Muscle layer of duodenum (tissue), 2 donors: ENCODE data around the gene L2HGDH.

ENCODE experiments used
- H3K27ac ChIP-seq: one replicate; pipeline ENCODE4 v1.7.0; 2013; ENCODE audit warnings: mild to moderate bottlenecking, low read length
- H3K27me3 ChIP-seq: one replicate; pipeline ENCODE4 v1.7.0; 2013; ENCODE audit warnings: low read depth, mild to moderate bottlenecking, control low read depth, low read length
- H3K36me3 ChIP-seq, 2 donors: one replicate each; pipeline ENCODE4 v1.7.0; 2013; ENCODE audit warnings: low read length in 2 of 2, control low read depth in 1 of 2, mild to moderate bottlenecking in 1 of 2; ENCODE audit not compliant: insufficient read depth in 2 of 2, control insufficient read depth in 1 of 2
- H3K4me1 ChIP-seq, 2 donors: one replicate each; pipeline ENCODE4 v1.7.0; 2013; ENCODE audit warnings: low read length in 2 of 2, mild to moderate bottlenecking in 2 of 2, control low read depth in 1 of 2, moderate library complexity in 1 of 2; ENCODE audit not compliant: insufficient read depth in 2 of 2, control insufficient read depth in 1 of 2
- H3K4me3 ChIP-seq, 2 donors: one replicate each; pipeline ENCODE4 v1.7.0; 2013; ENCODE audit warnings: low read length in 2 of 2, low read depth in 1 of 2, mild to moderate bottlenecking in 1 of 2
- H3K9me3 ChIP-seq, 2 donors: one replicate each; pipeline ENCODE4 v1.7.0; 2013; ENCODE audit warnings: low read length in 2 of 2, control low read depth in 1 of 2, mild to moderate bottlenecking in 1 of 2; ENCODE audit not compliant: control insufficient read depth in 1 of 2
- donor health status: healthy.

The L2HGDH gene

DNA sequence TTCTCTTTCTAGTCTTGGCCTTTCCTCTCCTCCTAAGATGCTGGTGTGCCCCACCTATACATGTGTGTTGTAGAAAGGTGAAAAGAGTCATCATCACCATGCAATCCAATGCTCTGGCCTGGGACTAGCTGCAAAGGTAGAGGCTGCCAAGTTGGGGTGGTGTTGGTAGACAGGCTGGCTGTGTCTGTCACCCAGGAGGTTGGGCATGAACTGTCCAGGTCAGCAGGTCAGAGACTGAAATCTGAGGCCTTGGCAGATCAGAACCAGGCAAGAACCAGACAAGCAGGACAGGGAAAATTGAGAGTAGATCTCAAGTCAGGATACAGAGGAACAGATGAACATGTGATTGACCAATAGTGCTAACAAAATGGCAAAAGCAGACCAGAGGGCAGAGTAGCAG is 26.2 kb downstream of the L2HGDH start:
- Histone ChIP-seq H3K36me3 (peaks cover 0 to 2% of the 10 kb centered on the region in 2 donors), H3K27me3 (no peaks in the 10 kb centered on the region), H3K4me1 (no peaks in the 10 kb centered on the region), H3K9me3 (no peaks in the 10 kb centered on the region), H3K4me3 (no peak overlapping the region), H3K27ac (no peak overlapping the region)

DNA sequence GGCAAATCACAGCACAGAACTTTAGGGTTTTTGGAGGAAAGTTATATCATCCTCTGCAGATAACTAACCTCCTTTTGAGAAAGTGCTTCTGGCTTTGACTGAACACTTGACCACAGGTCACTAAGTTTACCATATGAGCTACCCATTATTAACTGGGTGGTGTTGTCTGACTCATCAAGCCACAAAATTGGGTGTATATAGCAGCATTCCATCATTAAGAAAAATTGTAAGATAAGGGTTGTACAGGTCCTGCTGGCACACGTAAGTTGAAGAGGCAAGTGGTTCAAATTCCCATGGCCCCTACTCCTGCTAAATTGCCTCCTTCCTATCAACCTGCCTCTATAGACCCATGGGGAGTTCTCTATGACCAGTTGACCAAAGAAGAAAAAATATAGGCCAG is 39.5 kb downstream of the L2HGDH start:
- Histone ChIP-seq H3K4me3 (no peak overlapping the region), H3K27me3 (no peaks in the 10 kb centered on the region), H3K36me3 (peaks cover 0 to 4% of the 10 kb centered on the region in 2 donors), H3K4me1 (no peaks in the 10 kb centered on the region), H3K27ac (no peak overlapping the region), H3K9me3 (no peaks in the 10 kb centered on the region)

DNA sequence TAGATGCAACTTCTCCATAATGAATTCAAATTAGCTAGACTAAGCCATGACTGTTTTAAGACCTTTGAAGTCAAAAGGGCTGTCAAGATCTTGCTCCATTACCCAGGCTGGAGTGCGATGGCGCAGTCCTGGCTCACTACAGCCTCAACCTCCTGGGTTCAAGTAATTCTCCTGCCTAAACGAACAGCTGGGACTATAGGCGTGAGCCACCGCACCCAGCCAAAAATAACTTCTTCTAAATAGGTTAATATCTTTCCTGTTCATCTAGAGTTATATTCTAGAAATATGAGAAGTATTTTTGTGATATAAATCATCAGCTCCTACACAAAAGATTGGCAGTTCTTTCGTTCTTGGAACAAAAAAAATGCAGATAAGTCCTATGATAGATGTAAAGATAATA is 41.1 kb downstream of the L2HGDH start:
- no peaks in the 10 kb centered on the region for H3K27me3 ChIP-seq
- peaks cover 0 to 4% of the 10 kb centered on the region in 2 donors for H3K36me3 ChIP-seq
- no peak overlapping the region for H3K27ac ChIP-seq
- no peaks in the 10 kb centered on the region for H3K4me1 ChIP-seq
- H3K9me3 ChIP-seq = no peaks in the 10 kb centered on the region
- no peak overlapping the region for H3K4me3 ChIP-seq

DNA sequence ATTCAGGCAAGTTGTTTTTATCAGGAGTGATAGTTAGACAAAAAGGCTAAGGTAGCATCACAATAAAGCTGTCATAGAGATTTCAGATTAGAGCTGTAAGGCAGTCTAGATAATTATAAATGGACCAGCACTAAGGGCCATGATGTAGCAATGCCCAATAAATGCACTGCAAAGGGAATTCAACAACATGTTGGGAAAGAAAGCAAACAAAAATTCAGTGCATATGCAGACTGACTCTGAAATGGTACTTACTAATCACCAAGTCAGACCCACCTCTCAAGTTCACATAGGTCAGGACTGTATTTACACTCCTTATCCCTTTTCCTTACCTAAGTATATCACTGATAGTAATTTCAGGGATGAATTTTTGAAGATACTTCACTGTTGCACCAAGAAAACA is 47.0 kb downstream of the L2HGDH start:
- Histone ChIP-seq H3K36me3 (no peaks in the 10 kb centered on the region), H3K27me3 (no peaks in the 10 kb centered on the region), H3K27ac (no peak overlapping the region), H3K4me1 (no peaks in the 10 kb centered on the region), H3K4me3 (no peak overlapping the region), H3K9me3 (no peaks in the 10 kb centered on the region)

DNA sequence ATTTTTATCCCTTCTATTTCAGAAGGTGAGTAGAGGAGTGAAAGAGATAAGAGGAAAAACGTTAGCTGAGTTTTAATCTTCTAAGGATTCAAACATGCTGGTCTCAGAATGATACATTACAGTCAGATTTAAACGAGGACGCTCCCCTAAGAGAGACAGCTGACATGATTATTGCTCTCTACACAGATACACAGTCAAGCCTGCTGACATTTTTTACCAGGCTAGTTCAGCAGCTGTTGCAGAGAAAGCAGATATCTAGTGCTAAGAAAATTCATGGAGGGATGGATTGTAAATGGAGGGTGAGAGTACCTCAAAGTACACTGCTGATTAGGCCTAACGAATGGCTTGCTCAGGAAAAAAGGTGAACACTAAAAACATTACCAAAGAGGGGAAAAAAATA is 48.7 kb downstream of the L2HGDH start:
- Histone ChIP-seq H3K27ac (no peak overlapping the region), H3K36me3 (no peaks in the 10 kb centered on the region), H3K27me3 (no peaks in the 10 kb centered on the region), H3K9me3 (no peaks in the 10 kb centered on the region), H3K4me1 (no peaks in the 10 kb centered on the region), H3K4me3 (no peak overlapping the region)

- Histone ChIP-seq H3K27me3 (no peaks in the 10 kb centered on the region), H3K27ac (no peak overlapping the region), H3K36me3 (no peaks in the 10 kb centered on the region), H3K9me3 (no peaks in the 10 kb centered on the region), H3K4me1 (no peaks in the 10 kb centered on the region), H3K4me3 (no peak overlapping the region)
Measured at GRCh38 chr14:50262865-50263264, 49.2 kb downstream of the L2HGDH start.

- no peaks in the 10 kb centered on the region for H3K36me3 ChIP-seq
- H3K4me3 ChIP-seq = no peak overlapping the region
- H3K4me1 ChIP-seq = no peaks in the 10 kb centered on the region
- H3K27ac ChIP-seq = no peak overlapping the region
- H3K27me3 ChIP-seq = no peaks in the 10 kb centered on the region
- H3K9me3 ChIP-seq = no peaks in the 10 kb centered on the region
Measured at GRCh38 chr14:50260511-50260910, 51.5 kb downstream of the L2HGDH start.

GRCh38 chr14:50260072-50260471 is 52.0 kb downstream of the L2HGDH start:
- H3K9me3 ChIP-seq = no peaks in the 10 kb centered on the region
- H3K36me3 ChIP-seq = no peaks in the 10 kb centered on the region
- H3K4me1 ChIP-seq = no peaks in the 10 kb centered on the region
- no peak overlapping the region for H3K4me3 ChIP-seq
- no peak overlapping the region for H3K27ac ChIP-seq
- no peaks in the 10 kb centered on the region for H3K27me3 ChIP-seq

- no peak overlapping the region for H3K4me3 ChIP-seq
- H3K27ac ChIP-seq = no peak overlapping the region
Measured at GRCh38 chr14:50257732-50258131, 54.3 kb downstream of the L2HGDH start.

DNA sequence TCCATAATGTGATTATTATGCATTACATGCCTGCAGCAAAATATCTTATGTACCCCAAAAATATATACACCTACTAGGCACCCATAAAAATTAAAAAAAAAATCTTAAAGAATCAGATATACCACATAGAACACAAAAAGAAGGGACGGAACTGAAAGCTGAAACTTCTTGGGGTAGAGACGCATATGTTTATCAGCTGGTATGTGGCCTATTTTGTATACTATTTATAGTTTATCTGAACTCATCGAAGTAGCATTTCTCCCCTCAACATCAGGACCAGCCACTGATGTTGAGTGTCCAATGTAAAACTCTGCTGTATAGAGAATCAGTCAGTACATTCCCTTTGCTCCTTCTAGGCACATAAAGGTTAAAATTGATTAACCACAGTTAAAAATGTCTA is 57.8 kb downstream of the L2HGDH start:
- Histone ChIP-seq H3K27ac (no peak overlapping the region), H3K4me3 (no peak overlapping the region), H3K27me3 (no peaks in the 10 kb centered on the region), H3K4me1 (no peaks in the 10 kb centered on the region), H3K9me3 (no peaks in the 10 kb centered on the region), H3K36me3 (no peaks in the 10 kb centered on the region)

More at GRCh38 chr14:50257732-50258131, 54.3 kb downstream of the L2HGDH start:
- Histone ChIP-seq H3K36me3 (no peaks in the 10 kb centered on the region), H3K27me3 (no peaks in the 10 kb centered on the region), H3K9me3 (no peaks in the 10 kb centered on the region), H3K4me1 (no peaks in the 10 kb centered on the region)

GRCh38 chr14:50249136-50249775 is 62.8 kb downstream of the L2HGDH start:
- Histone ChIP-seq H3K27ac (no peak overlapping the region), H3K9me3 (no peaks in the 10 kb centered on the region), H3K4me1 (no peaks in the 10 kb centered on the region), H3K36me3 (no peaks in the 10 kb centered on the region), H3K27me3 (no peaks in the 10 kb centered on the region), H3K4me3 (no peak overlapping the region)

GRCh38 chr14:50247245-50247644 is 64.8 kb downstream of the L2HGDH start:
- Histone ChIP-seq H3K27me3 (no peaks in the 10 kb centered on the region), H3K36me3 (no peaks in the 10 kb centered on the region), H3K27ac (no peak overlapping the region), H3K4me1 (no peaks in the 10 kb centered on the region), H3K4me3 (no peak overlapping the region), H3K9me3 (no peaks in the 10 kb centered on the region)
